ENCODE data around the gene STAT1.

DNA sequence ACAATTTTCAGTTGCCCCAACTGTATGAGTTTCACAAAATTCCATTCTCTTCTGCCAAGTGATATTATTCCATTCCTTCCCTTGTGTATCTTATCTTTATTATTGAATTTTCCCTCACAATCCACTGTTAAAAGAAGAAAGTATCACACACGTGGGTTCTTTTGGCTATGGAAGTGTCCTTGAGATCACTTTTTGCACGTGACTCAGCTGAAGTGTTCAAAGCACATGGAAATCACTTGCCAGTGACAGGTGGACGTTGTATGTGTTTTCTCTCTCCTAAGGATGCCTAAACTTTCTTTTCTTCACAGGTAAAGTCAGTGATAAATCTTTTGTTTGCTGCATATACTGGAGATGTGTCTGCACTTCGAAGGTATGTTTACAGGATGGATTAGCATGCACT, 60.7 kb downstream of the STAT1 start:
- TF ChIP-seq, protein P1, sequence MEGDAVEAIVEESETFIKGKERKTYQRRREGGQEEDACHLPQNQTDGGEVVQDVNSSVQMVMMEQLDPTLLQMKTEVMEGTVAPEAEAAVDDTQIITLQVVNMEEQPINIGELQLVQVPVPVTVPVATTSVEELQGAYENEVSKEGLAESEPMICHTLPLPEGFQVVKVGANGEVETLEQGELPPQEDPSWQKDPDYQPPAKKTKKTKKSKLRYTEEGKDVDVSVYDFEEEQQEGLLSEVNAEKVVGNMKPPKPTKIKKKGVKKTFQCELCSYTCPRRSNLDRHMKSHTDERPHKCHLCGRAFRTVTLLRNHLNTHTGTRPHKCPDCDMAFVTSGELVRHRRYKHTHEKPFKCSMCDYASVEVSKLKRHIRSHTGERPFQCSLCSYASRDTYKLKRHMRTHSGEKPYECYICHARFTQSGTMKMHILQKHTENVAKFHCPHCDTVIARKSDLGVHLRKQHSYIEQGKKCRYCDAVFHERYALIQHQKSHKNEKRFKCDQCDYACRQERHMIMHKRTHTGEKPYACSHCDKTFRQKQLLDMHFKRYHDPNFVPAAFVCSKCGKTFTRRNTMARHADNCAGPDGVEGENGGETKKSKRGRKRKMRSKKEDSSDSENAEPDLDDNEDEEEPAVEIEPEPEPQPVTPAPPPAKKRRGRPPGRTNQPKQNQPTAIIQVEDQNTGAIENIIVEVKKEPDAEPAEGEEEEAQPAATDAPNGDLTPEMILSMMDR (optimal IDR thresholded peaks at IDR 0.05 in 1 of 3, IDR thresholded peaks at IDR 0.05 in 1 of 3, conservative IDR thresholded peaks at IDR 0.05 in 1 of 3; ENCODE audit: extremely low read depth in 1 of 3, insufficient read depth in 2 of 3, low read length in 3 of 3): no peak
- TF ChIP-seq EZH2 (IDR thresholded peaks at IDR 0.05; ENCODE audit: low read length): no peak

Data from keratinocyte (primary cell).